ENCODE results near the gene CBR1.

Gene CBR1

DNA sequence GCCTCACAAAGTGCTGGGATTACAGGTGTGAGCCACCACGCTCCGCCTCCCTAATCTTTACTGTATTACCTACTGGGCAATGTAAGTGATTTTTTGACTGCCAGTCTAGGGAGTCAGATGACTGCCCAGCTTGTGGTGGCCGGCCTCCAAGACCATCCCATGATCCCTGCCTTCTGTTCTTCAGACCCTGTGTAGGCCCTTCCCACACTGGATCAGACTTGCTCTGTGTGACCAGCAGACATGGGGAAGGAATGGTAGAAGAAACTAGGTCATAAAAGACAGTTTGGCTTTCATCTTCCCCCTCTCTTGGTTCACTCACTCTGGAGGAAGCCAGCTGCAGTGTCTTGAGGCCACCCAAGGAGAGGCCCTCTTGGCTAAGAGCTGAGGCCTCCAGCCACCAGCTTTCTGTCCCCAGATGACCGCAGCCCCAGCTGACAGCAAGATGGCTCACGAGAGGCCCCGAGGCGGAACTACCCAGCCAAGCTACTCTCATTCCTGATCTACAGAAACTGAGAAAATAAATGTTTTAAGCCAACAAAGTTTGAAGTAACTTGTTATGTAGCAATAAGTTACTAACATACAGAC lies 50.6 kb downstream of the CBR1 start:
- no peak for DNase-seq

Measured in NCI-H2171 (cell line).